Vagina (tissue), 2 donors: ENCODE results near the gene NTF4. TPM values are rescaled to one million over a fixed set of nuclear protein-coding genes. Genes with fewer than 3 reads are reported as not detected.
"Not testable (repeated sequence)": the region's sequence is repeated elsewhere in the genome, so short reads cannot be mapped to it uniquely, and the experiment has no call there.

Source experiments
- DNase-seq, 2 donors: peaks; one replicate each; pipeline ENCODE4 v3.0.0-alpha.2; 2017; ENCODE audit errors: extremely low spot score in 2 of 2
- H3K27ac ChIP-seq: fragments of 200-600 bp; sonication (generic); one replicate; pipeline ENCODE4 v1.5.1; 2019
- H3K27me3 ChIP-seq: fragments of 200-600 bp; sonication (generic); one replicate; pipeline ENCODE4 v1.5.1; 2019
- H3K36me3 ChIP-seq, 2 donors: fragments of 200-600 bp; sonication (generic); one replicate each; pipeline ENCODE4 v1.5.1; 2017 to 2019
- H3K4me1 ChIP-seq: fragments of 200-600 bp; sonication (generic); one replicate; pipeline ENCODE4 v1.5.1; 2019
- H3K4me3 ChIP-seq, 2 donors: fragments of 200-600 bp; sonication (generic); 1 replicate in 1 of 2; 2 replicates in 1 of 2; pipeline ENCODE4 v1.5.1; 2016 to 2019
- H3K9me3 ChIP-seq: fragments of 200-600 bp; sonication (generic); one replicate; pipeline ENCODE4 v1.5.1; 2019
- CTCF ChIP-seq, 3 experiments: fragments of 450-650 bp in 2 of 3; fragments of 200-600 bp in 1 of 3; sonication (generic) in 1 of 3; IDR thresholded peaks; one replicate each; pipeline ENCODE4 v1.5.1; 2017 to 2019; ENCODE audit warnings: antibody characterized with exemption in 3 of 3, mild to moderate bottlenecking in 2 of 3, moderate library complexity in 2 of 3
- POLR2A ChIP-seq, 2 donors: fragments of 450-650 bp; IDR thresholded peaks; one replicate each; pipeline ENCODE4 v1.6.1; 2017; ENCODE audit warnings: antibody characterized with exemption in 2 of 2, mild to moderate bottlenecking in 2 of 2, moderate library complexity in 2 of 2
- POLR2AphosphoS5 ChIP-seq, 2 donors: sonication (generic); formaldehyde crosslinking; IDR thresholded peaks; one replicate each; pipeline ENCODE4 v1.9.0; 2017; ENCODE audit warnings: antibody characterized with exemption in 2 of 2, mild to moderate bottlenecking in 2 of 2, low read depth in 1 of 2; ENCODE audit not compliant: insufficient read depth in 1 of 2
- intact Hi-C: fragments of 100-400 bp; cut with DNase I; formaldehyde crosslinking; loops from one replicate; pipeline ENCODE4 v1.15.1; 2023
- total RNA-seq: library from RNA; depleted of rRNA; stranded (reverse); fragments of >200 nt; gene quantifications from one replicate; pipeline ENCODE4 v1.2.3, GENCODE V29; 2016

The NTF4 gene
- total RNA-seq, 1 donor from 2014 or later = 6.1 TPM

- H3K4me1 ChIP-seq = peaks cover 11% of the 10 kb centered on the region
- no peaks in the 10 kb centered on the region for H3K36me3 ChIP-seq
- H3K4me3 ChIP-seq = no peak overlapping the region
- no peaks in the 10 kb centered on the region for H3K27me3 ChIP-seq
- no peak for DNase-seq
- no peak overlapping the region for H3K27ac ChIP-seq
- intact Hi-C loops = no loop called here
- TF ChIP-seq CTCF (IDR thresholded peaks at IDR 0.05) = no peak
- H3K9me3 ChIP-seq = no peaks in the 10 kb centered on the region
Measured at GRCh38 chr19:49081273-49081672, 16.7 kb upstream of the NTF4 start.

- H3K4me1 ChIP-seq = peaks cover 7% of the 10 kb centered on the region
- intact Hi-C loops = no loop called here
- H3K36me3 ChIP-seq = no peaks in the 10 kb centered on the region
- TF ChIP-seq POLR2AphosphoS5 (IDR thresholded peaks at IDR 0.05; ENCODE audit: insufficient read depth in 1 of 2, low read depth in 1 of 2) (no peak), POLR2A (IDR thresholded peaks at IDR 0.05) (no peak)
- H3K9me3 ChIP-seq = no peaks in the 10 kb centered on the region
- H3K27ac ChIP-seq = no peak overlapping the region
- no peaks in the 10 kb centered on the region for H3K27me3 ChIP-seq
- no peak for DNase-seq
- no peak overlapping the region for H3K4me3 ChIP-seq
Measured at GRCh38 chr19:49080392-49080791, 15.8 kb upstream of the NTF4 start.

GRCh38 chr19:49074869-49075268 lies 10.3 kb upstream of the NTF4 start:
- H3K4me1 ChIP-seq, H3K9me3 ChIP-seq, H3K36me3 ChIP-seq, H3K27me3 ChIP-seq, H3K4me3 ChIP-seq, intact Hi-C loops, DNase-seq, H3K27ac ChIP-seq: not testable (repeated sequence)
- TF ChIP-seq CTCF (IDR thresholded peaks at IDR 0.05) = peak; percentile 32 to 66 (median 59)

GRCh38 chr19:49073514-49074378 lies 9.1 kb upstream of the NTF4 start:
- Histone ChIP-seq H3K27ac (no peak overlapping the region), H3K27me3 (no peaks in the 10 kb centered on the region), H3K9me3 (no peaks in the 10 kb centered on the region), H3K4me1 (peaks cover 6% of the 10 kb centered on the region), H3K4me3 (no peak overlapping the region), H3K36me3 (no peaks in the 10 kb centered on the region)
- no peak for DNase-seq
- no peak for TF ChIP-seq CTCF (IDR thresholded peaks at IDR 0.05)
- no peak for TF ChIP-seq POLR2A (IDR thresholded peaks at IDR 0.05)
- no peak for TF ChIP-seq POLR2AphosphoS5 (IDR thresholded peaks at IDR 0.05; ENCODE audit: insufficient read depth in 1 of 2, low read depth in 1 of 2)
- intact Hi-C loops = no loop called here

- intact Hi-C loops = no loop called here
- no peaks in the 10 kb centered on the region for H3K9me3 ChIP-seq
- H3K4me1 ChIP-seq = peaks cover 6% of the 10 kb centered on the region
- H3K36me3 ChIP-seq = no peaks in the 10 kb centered on the region
- DNase-seq = no peak
- H3K4me3 ChIP-seq = peak overlapping the region in 1 of 2 donors; percentile 28
- H3K27me3 ChIP-seq = no peaks in the 10 kb centered on the region
- H3K27ac ChIP-seq = no peak overlapping the region
- TF ChIP-seq POLR2AphosphoS5 (IDR thresholded peaks at IDR 0.05; ENCODE audit: insufficient read depth in 1 of 2, low read depth in 1 of 2) (no peak), POLR2A (IDR thresholded peaks at IDR 0.05) (no peak), CTCF (IDR thresholded peaks at IDR 0.05) (no peak)
Measured at GRCh38 chr19:49071860-49072547, 7.4 kb upstream of the NTF4 start.
